HepG2 (cell line): ENCODE results near the gene TRIO. TPM values are rescaled to one million over a fixed set of nuclear protein-coding genes. Genes with fewer than 3 reads are reported as not detected.

Source experiments
- ADNP ChIP-seq: sonication (generic); formaldehyde crosslinking; IDR thresholded peaks from 2 replicates; pipeline ENCODE4 v1.4.0; 2020; ENCODE audit warnings: missing genetic modification reagents
- ARID5B ChIP-seq: IDR thresholded peaks from 2 replicates; pipeline ENCODE4 v1.4.0; 2020; ENCODE audit warnings: mild to moderate bottlenecking, missing genetic modification reagents
- HNF1A ChIP-seq, 2 experiments: sonication (generic) in 1 of 2; formaldehyde crosslinking in 1 of 2; IDR thresholded peaks; 2 replicates each; pipeline versions ENCODE4 v1.4.0 to v1.6.1; 2016 to 2020; ENCODE audit warnings: borderline replicate concordance in 1 of 2, low read depth in 1 of 2, mild to moderate bottlenecking in 1 of 2, missing genetic modification reagents in 1 of 2
- LRRFIP1 ChIP-seq: sonication (generic); formaldehyde crosslinking; conservative IDR thresholded peaks from 2 replicates; pipeline ENCODE4 v1.4.0; 2020; ENCODE audit warnings: missing genetic modification reagents
- SETDB1 ChIP-seq: sonication (generic); formaldehyde crosslinking; IDR thresholded peaks from 2 replicates; pipeline ENCODE4 v1.5.1; 2020; ENCODE audit warnings: missing genetic modification reagents, mild to moderate bottlenecking, borderline replicate concordance
- SIN3A ChIP-seq: IDR thresholded peaks from 2 replicates; pipeline ENCODE4 v1.6.1; 2011; ENCODE audit warnings: low read depth, mild to moderate bottlenecking, control low read depth, low read length, borderline replicate concordance
- SOX13 ChIP-seq, 3 experiments: fragments of 450-650 bp in 1 of 3; sonication (generic) in 1 of 3; formaldehyde crosslinking in 1 of 3; IDR thresholded peaks in 2 of 3; conservative IDR thresholded peaks in 1 of 3; 2 replicates each; pipeline versions ENCODE4 v1.5.0 to v1.6.1; 2016 to 2020; ENCODE audit warnings: antibody characterized with exemption in 1 of 3, mild to moderate bottlenecking in 1 of 3, missing compliant biosample characterization in 1 of 3, missing genetic modification reagents in 1 of 3, moderate library complexity in 1 of 3
- STAG1 ChIP-seq: sonication (generic); formaldehyde crosslinking; IDR thresholded peaks from 2 replicates; pipeline ENCODE4 v1.4.0; 2020; ENCODE audit warnings: missing genetic modification reagents
- TEAD2 ChIP-seq: sonication (generic); formaldehyde crosslinking; IDR thresholded peaks from 2 replicates; pipeline ENCODE4 v1.9.0; 2021; ENCODE audit warnings: missing genetic modification reagents
- TGIF2 ChIP-seq: IDR thresholded peaks from 2 replicates; pipeline ENCODE4 v1.6.1; 2016; ENCODE audit warnings: control low read depth, missing compliant biosample characterization
- ZFYVE20 ChIP-seq: sonication (generic); formaldehyde crosslinking; IDR thresholded peaks from 2 replicates; pipeline ENCODE4 v1.8.0; 2023; ENCODE audit warnings: low read depth, mild to moderate bottlenecking, moderate library complexity, missing genetic modification reagents, borderline replicate concordance
- ZNF24 ChIP-seq: fragments of 450-650 bp; IDR thresholded peaks from 2 replicates; pipeline ENCODE4 v1.6.1; 2017; ENCODE audit warnings: antibody characterized with exemption, mild to moderate bottlenecking
- ZNF331 ChIP-seq: sonication (generic); formaldehyde crosslinking; IDR thresholded peaks from 2 replicates; pipeline ENCODE4 v1.4.0; 2020; ENCODE audit warnings: missing genetic modification reagents
- ZNF672 ChIP-seq: sonication (generic); formaldehyde crosslinking; IDR thresholded peaks from 2 replicates; pipeline ENCODE4 v1.8.1; 2022; ENCODE audit warnings: missing genetic modification reagents
- ZNF879 ChIP-seq: sonication (generic); formaldehyde crosslinking; IDR thresholded peaks from 2 replicates; pipeline ENCODE4 v1.8.1; 2023; ENCODE audit warnings: missing genetic modification reagents
- polyA plus RNA-seq, 8 experiments: library from polyadenylated mRNA; depleted of rRNA in 3 of 8; stranded (reverse) in 7 of 8; unstranded in 1 of 8; fragments of >200 nt; fragmentation: Illumina TruSeq in 4 of 8; extraction: Trizol in 4 of 8; gene quantifications; 2 replicates each; pipeline versions ENCODE4 v1.2.1 to v1.2.3, GENCODE V29; 2011 to 2016; ENCODE audit warnings: low read depth in 4 of 8, missing spikeins in 1 of 8, mixed read lengths in 1 of 8; ENCODE audit not compliant: insufficient read depth in 1 of 8
- total RNA-seq, 5 experiments: library from RNA; depleted of rRNA; stranded (reverse); fragments of >200 nt; fragmentation: Illumina TruSeq; extraction: Trizol; gene quantifications; 2 replicates each; pipeline ENCODE4 v1.2.3, GENCODE V29; 2016; ENCODE audit warnings: low read depth in 1 of 5
- TF ChIP-seq, protein P1 (sequence below): IDR thresholded peaks from 2 replicates; pipeline ENCODE4 v1.6.1; 2018; ENCODE audit warnings: missing genetic modification reagents

TRIO gene
- total and polyA plus RNA-seq, 2 of the 13 experiments (the other 11 are each of a cell fraction or from before 2014, with no cell fraction given) = 45.2 to 45.9 TPM

- TF ChIP-seq ZNF672 (CRISPR knock-in tag) (no peak), HNF1A (IDR thresholded peaks at IDR 0.05; ENCODE audit: low read depth) (peak; percentile 53), HNF1A (CRISPR knock-in tag; IDR thresholded peaks at IDR 0.05; ENCODE audit: borderline replicate concordance) (no peak), ZNF331 (CRISPR knock-in tag) (peak; percentile 24; the same call in 1 of the 2 replicates), ADNP (no peak), SETDB1 (CRISPR knock-in tag) (no peak), ZNF879 (CRISPR knock-in tag) (no peak), SOX13 (IDR thresholded peaks at IDR 0.05) (no peak), SOX13 (CRISPR knock-in tag; conservative IDR thresholded peaks at IDR 0.05 in 1 of 2, IDR thresholded peaks at IDR 0.05 in 1 of 2) (peak in 1 of 2 experiments; percentile 63; a peak in 1 of 4 replicates), TEAD2 (no peak), ZNF24 (no peak), LRRFIP1 (CRISPR knock-in tag) (no peak), STAG1 (CRISPR knock-in tag) (no peak), ZFYVE20 (CRISPR knock-in tag) (no peak), SIN3A (no peak), ARID5B (CRISPR knock-in tag) (peak; percentile 64), TGIF2 (CRISPR knock-in tag) (no peak)
- TF ChIP-seq, protein P1, sequence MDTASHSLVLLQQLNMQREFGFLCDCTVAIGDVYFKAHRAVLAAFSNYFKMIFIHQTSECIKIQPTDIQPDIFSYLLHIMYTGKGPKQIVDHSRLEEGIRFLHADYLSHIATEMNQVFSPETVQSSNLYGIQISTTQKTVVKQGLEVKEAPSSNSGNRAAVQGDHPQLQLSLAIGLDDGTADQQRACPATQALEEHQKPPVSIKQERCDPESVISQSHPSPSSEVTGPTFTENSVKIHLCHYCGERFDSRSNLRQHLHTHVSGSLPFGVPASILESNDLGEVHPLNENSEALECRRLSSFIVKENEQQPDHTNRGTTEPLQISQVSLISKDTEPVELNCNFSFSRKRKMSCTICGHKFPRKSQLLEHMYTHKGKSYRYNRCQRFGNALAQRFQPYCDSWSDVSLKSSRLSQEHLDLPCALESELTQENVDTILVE (CRISPR knock-in tag) = no peak
These were observed 61.7 kb downstream of the TRIO start (continued) for GRCh38 chr5:14204785-14205321.
